DND-41 (cell line): Measurements from ENCODE around the gene TMEM117.

Experiments used
- EZH2 ChIP-seq: IDR thresholded peaks from 3 replicates; pipeline ENCODE4 v1.6.1; 2012; ENCODE audit warnings: borderline replicate concordance, low read depth, mild to moderate bottlenecking, moderate library complexity, low read length, inconsistent platforms; ENCODE audit not compliant: severe bottlenecking
- TF ChIP-seq, protein P1 (sequence below): IDR thresholded peaks from 2 replicates; pipeline ENCODE4 v1.5.1; 2012; ENCODE audit warnings: borderline replicate concordance, low read length, moderate library complexity, mild to moderate bottlenecking; ENCODE audit not compliant: poor library complexity, severe bottlenecking; ENCODE audit errors: extremely low read depth

DNA sequence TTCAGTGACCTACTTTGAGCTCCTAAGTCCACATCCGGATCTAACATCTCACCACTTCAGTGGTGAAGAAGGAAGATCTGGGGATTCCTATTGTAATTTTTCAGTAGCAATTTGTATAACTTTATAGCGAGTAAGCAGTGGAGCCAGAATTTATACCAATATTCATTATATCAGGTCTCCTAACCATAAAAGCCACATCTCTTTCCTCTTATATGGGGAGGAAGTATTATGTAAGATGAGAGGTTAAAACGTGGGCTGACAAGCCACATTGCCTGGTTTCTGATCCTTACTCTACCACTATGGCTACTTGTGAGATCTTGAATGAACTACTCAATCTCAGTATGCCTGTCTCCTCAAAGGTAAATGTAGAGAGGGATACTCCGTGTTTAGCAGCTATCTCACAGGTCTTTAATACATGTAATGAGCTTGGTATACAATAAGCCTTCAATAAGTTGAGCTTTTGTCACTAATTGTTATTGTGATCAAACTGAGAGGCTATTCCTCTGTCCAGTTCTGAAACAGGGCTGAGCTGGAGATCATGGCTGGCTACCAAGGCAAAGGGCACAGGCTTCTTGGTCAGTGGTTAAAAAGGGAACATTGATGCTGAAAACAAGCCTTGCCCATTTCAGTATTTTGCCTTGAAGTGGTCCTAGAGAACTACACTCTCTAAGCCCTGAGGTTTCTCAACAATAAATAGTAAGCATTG is 3.3 kb upstream of the TMEM117 start:
- TF ChIP-seq, protein P1, sequence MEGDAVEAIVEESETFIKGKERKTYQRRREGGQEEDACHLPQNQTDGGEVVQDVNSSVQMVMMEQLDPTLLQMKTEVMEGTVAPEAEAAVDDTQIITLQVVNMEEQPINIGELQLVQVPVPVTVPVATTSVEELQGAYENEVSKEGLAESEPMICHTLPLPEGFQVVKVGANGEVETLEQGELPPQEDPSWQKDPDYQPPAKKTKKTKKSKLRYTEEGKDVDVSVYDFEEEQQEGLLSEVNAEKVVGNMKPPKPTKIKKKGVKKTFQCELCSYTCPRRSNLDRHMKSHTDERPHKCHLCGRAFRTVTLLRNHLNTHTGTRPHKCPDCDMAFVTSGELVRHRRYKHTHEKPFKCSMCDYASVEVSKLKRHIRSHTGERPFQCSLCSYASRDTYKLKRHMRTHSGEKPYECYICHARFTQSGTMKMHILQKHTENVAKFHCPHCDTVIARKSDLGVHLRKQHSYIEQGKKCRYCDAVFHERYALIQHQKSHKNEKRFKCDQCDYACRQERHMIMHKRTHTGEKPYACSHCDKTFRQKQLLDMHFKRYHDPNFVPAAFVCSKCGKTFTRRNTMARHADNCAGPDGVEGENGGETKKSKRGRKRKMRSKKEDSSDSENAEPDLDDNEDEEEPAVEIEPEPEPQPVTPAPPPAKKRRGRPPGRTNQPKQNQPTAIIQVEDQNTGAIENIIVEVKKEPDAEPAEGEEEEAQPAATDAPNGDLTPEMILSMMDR: no peak
- TF ChIP-seq EZH2: no peak
